KOPT-K1 (cell line): ENCODE results near the gene CCDC51.
"Not testable (repeated sequence)": the region's sequence is repeated elsewhere in the genome, so short reads cannot be mapped to it uniquely, and the experiment has no call there.

ENCODE experiments used
- H3K27ac ChIP-seq: fragments of 200-600 bp; sonication (generic); 2 replicates; pipeline ENCODE4 v1.5.1; 2016; ENCODE audit warnings: antibody characterized with exemption, mild to moderate bottlenecking, low read depth, low read length; ENCODE audit not compliant: poor library complexity, severe bottlenecking
- H3K36me3 ChIP-seq: fragments of 200-600 bp; sonication (generic); 2 replicates; pipeline ENCODE4 v1.5.1; 2017; ENCODE audit warnings: antibody characterized with exemption, mild to moderate bottlenecking, low read length, moderate library complexity; ENCODE audit not compliant: insufficient read depth
- H3K9me3 ChIP-seq: fragments of 200-600 bp; sonication (generic); 2 replicates; pipeline ENCODE4 v1.5.1; 2017; ENCODE audit warnings: antibody characterized with exemption, low read length, mild to moderate bottlenecking; ENCODE audit not compliant: insufficient read depth, poor library complexity, severe bottlenecking

Gene CCDC51

GRCh38 chr3:48402281-48402732 lies 37.6 kb downstream of the CCDC51 start:
- no peaks in the 10 kb centered on the region for H3K36me3 ChIP-seq
- no peak overlapping the region for H3K27ac ChIP-seq
- H3K9me3 ChIP-seq = no peaks in the 10 kb centered on the region

- not testable (repeated sequence) for H3K36me3 ChIP-seq, H3K27ac ChIP-seq, H3K9me3 ChIP-seq
Measured at GRCh38 chr3:48401434-48401901, 38.5 kb downstream of the CCDC51 start.

- H3K9me3 ChIP-seq = no peaks in the 10 kb centered on the region
- H3K36me3 ChIP-seq = no peaks in the 10 kb centered on the region
- no peak overlapping the region for H3K27ac ChIP-seq
Measured at GRCh38 chr3:48400824-48401433, 39.0 kb downstream of the CCDC51 start.

- no peaks in the 10 kb centered on the region for H3K9me3 ChIP-seq
- H3K36me3 ChIP-seq = no peaks in the 10 kb centered on the region
- no peak overlapping the region for H3K27ac ChIP-seq
Measured at GRCh38 chr3:48399387-48400172, 40.3 kb downstream of the CCDC51 start.

- Histone ChIP-seq H3K27ac (no peak overlapping the region), H3K36me3 (no peaks in the 10 kb centered on the region), H3K9me3 (no peaks in the 10 kb centered on the region)
Measured at GRCh38 chr3:48398701-48399386, 41.1 kb downstream of the CCDC51 start.

- Histone ChIP-seq H3K9me3 (no peaks in the 10 kb centered on the region), H3K36me3 (no peaks in the 10 kb centered on the region), H3K27ac (no peak overlapping the region)
Measured at GRCh38 chr3:48397767-48398681, 41.9 kb downstream of the CCDC51 start.

- Histone ChIP-seq H3K27ac (no peak overlapping the region), H3K36me3 (no peaks in the 10 kb centered on the region), H3K9me3 (no peaks in the 10 kb centered on the region)
Measured at GRCh38 chr3:48395714-48396113, 44.2 kb downstream of the CCDC51 start.

DNA sequence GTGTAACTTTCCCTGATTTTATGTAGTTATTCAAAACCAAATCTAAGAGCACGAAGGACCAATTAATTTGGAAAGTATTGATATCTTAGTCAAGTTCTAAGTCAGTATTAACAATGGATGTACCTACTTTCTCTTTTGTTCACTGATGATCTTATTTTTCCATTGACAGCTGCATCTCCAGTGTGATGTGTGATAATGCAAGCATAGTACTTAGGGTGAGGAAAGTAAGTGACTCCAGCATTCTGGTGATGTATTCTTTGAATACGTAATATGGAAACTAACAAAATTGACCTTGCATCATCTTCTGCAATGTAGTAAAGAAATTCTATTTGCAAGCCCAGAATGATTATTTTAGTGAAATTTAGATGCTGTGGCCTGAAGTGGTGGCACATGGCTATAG lies 45.5 kb downstream of the CCDC51 start:
- no peak overlapping the region for H3K27ac ChIP-seq
- H3K9me3 ChIP-seq = no peaks in the 10 kb centered on the region
- H3K36me3 ChIP-seq = no peaks in the 10 kb centered on the region

DNA sequence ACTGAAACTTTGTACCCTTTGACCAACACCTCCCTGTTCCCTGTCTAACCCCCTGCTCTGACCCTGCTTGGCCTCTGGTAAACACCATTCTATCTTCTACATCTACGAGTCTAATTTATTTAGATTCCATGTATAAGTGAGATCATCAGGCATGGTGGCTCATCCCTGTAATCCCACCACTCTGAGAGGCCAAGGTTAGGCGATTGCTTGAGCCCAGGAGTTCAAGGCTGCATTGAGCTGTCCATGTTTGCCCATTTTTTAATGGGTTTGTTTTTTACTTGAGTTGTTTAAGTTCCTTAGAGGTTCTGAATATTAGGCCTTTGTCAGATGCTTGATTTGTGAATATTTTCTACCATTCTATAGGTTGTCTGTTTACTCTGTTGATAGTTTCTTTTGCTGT lies 51.0 kb downstream of the CCDC51 start:
- H3K9me3 ChIP-seq = no peaks in the 10 kb centered on the region
- no peaks in the 10 kb centered on the region for H3K36me3 ChIP-seq
- no peak overlapping the region for H3K27ac ChIP-seq

GRCh38 chr3:48387634-48388033 lies 52.3 kb downstream of the CCDC51 start:
- Histone ChIP-seq H3K9me3 (no peaks in the 10 kb centered on the region), H3K36me3 (no peaks in the 10 kb centered on the region), H3K27ac (no peak overlapping the region)
